A549 (cell line): ENCODE measurements around the gene STOX2. TPM values are rescaled to one million over a fixed set of nuclear protein-coding genes. Genes with fewer than 3 reads are reported as not detected.

Source experiments
- ATAC-seq, 2 experiments: fragments of 200-7000 bp in 1 of 2; fragments of >200 bp in 1 of 2; cut with Nextera tagmentation in 1 of 2; cut with Tn5 transposase in 1 of 2; 3 replicates each; pipeline versions ENCODE4 v1.8.0 to v1.9.1; 2018 to 2020; ENCODE audit warnings: mild to moderate bottlenecking in 1 of 2, moderate library complexity in 1 of 2
- CTCF ChIA-PET: fragments of 300-600 bp; sonication (Branson Sonifier 250); formaldehyde crosslinking; extraction: SDS; loops from one replicate; lab custom pipeline; 2021; ENCODE audit warnings: antibody characterized with exemption, inconsistent platforms; lab: Yijun Ruan, JAX
- POLR2A ChIA-PET: fragments of 350-600 bp; formaldehyde crosslinking; extraction: SDS; loops from one replicate; lab custom pipeline; 2021; ENCODE audit warnings: antibody characterized with exemption, inconsistent platforms; lab: Yijun Ruan, JAX
- DNase-seq, 2 experiments: peaks; one replicate each; pipeline versions ENCODE4 v3.0.0 to v3.0.0-alpha.2; 2011 to 2016; ENCODE audit warnings: low read depth in 1 of 2, low spot score in 1 of 2
- FAIRE-seq: peaks from 2 replicates; lab custom pipeline; 2011; peaks lifted over from hg19 to GRCh38; lab: Jason Lieb, UNC
- H3K27ac ChIP-seq, 2 experiments: fragments of >200 bp; sonication (Bioruptor Twin); formaldehyde crosslinking; 3 replicates each; pipeline ENCODE4 v1.5.1; 2016 to 2017
- H3K4me1 ChIP-seq: fragments of >200 bp; sonication (Bioruptor Twin); formaldehyde crosslinking; 3 replicates; pipeline ENCODE4 v1.6.1; 2016
- H3K4me2 ChIP-seq: fragments of >200 bp; sonication (Bioruptor Twin); formaldehyde crosslinking; 3 replicates; pipeline ENCODE4 v1.6.1; 2016
- H3K4me3 ChIP-seq: fragments of >200 bp; sonication (Bioruptor Twin); formaldehyde crosslinking; 3 replicates; pipeline ENCODE4 v1.5.1; 2016
- H3K9me3 ChIP-seq: fragments of >200 bp; sonication (Bioruptor Twin); formaldehyde crosslinking; 3 replicates; pipeline ENCODE4 v1.6.1; 2016
- CHD2 ChIP-seq: fragments of 150-350 bp; IDR thresholded peaks from 2 replicates; pipeline ENCODE4 v1.6.1; 2014; ENCODE audit warnings: low read length; ENCODE audit not compliant: partially characterized antibody
- CHD4 ChIP-seq: fragments of 200-600 bp; sonication (generic); IDR thresholded peaks from 2 replicates; pipeline ENCODE4 v1.6.1; 2016; ENCODE audit warnings: antibody characterized with exemption, mild to moderate bottlenecking, borderline replicate concordance
- EP300 ChIP-seq, 2 experiments: fragments of >200 bp; sonication (Bioruptor Twin); formaldehyde crosslinking; IDR thresholded peaks; 2 replicates in 1 of 2; 3 replicates in 1 of 2; pipeline ENCODE4 v1.6.1; 2016 to 2017
- ESRRA ChIP-seq: fragments of 150-350 bp; IDR thresholded peaks from 2 replicates; pipeline ENCODE4 v1.6.1; 2014; ENCODE audit warnings: mild to moderate bottlenecking, low read length, borderline replicate concordance
- FOSL2 ChIP-seq, 2 experiments: fragments of 450-650 bp in 1 of 2; fragments of >200 bp in 1 of 2; sonication (Bioruptor Twin) in 1 of 2; formaldehyde crosslinking; IDR thresholded peaks; 2 replicates each; pipeline versions ENCODE4 v1.5.0 to v1.6.1; 2016 to 2020; ENCODE audit warnings: mild to moderate bottlenecking in 1 of 2, moderate library complexity in 1 of 2
- FOXS1 ChIP-seq: fragments of 250-450 bp; sonication (Bioruptor Pico); IDR thresholded peaks from 2 replicates; pipeline ENCODE4 v1.5.0; 2020; ENCODE audit warnings: mild to moderate bottlenecking, moderate library complexity
- JUNB ChIP-seq: fragments of >200 bp; sonication (Bioruptor Twin); formaldehyde crosslinking; IDR thresholded peaks from 2 replicates; pipeline ENCODE4 v1.6.1; 2016
- KDM5A ChIP-seq: fragments of 200-600 bp; sonication (generic); IDR thresholded peaks from 2 replicates; pipeline ENCODE4 v1.6.1; 2016; ENCODE audit warnings: antibody characterized with exemption, mild to moderate bottlenecking
- MAFK ChIP-seq: fragments of 450-650 bp; IDR thresholded peaks from 2 replicates; pipeline ENCODE4 v1.6.1; 2014; ENCODE audit not compliant: partially characterized antibody
- MYC ChIP-seq: IDR thresholded peaks from 2 replicates; pipeline ENCODE4 v1.6.1; 2012; ENCODE audit warnings: mild to moderate bottlenecking, inconsistent platforms, low read length, improper control_type of control experiment, borderline replicate concordance
- NFE2L2 ChIP-seq: fragments of 150-350 bp; conservative IDR thresholded peaks from 2 replicates; pipeline ENCODE4 v1.6.1; 2014; ENCODE audit warnings: low read length
- NR3C1 ChIP-seq: fragments of >200 bp; sonication (Bioruptor Twin); formaldehyde crosslinking; IDR thresholded peaks from 3 replicates; pipeline ENCODE4 v1.6.1; 2017
- PBX3 ChIP-seq: IDR thresholded peaks from 2 replicates; pipeline ENCODE4 v1.6.1; 2012
- POLR2AphosphoS2 ChIP-seq: conservative IDR thresholded peaks from 2 replicates; pipeline ENCODE4 v1.6.1; 2012; ENCODE audit warnings: low read length, improper control_type of control experiment, inconsistent platforms
- RAD21 ChIP-seq, 2 experiments: fragments of >200 bp in 1 of 2; sonication (Bioruptor Twin) in 1 of 2; formaldehyde crosslinking in 1 of 2; IDR thresholded peaks in 1 of 2; conservative IDR thresholded peaks in 1 of 2; 2 replicates in 1 of 2; 3 replicates in 1 of 2; pipeline ENCODE4 v1.6.1; 2012 to 2018; ENCODE audit warnings: inconsistent platforms in 1 of 2
- REST ChIP-seq: fragments of 200-600 bp; sonication (generic); IDR thresholded peaks from 2 replicates; pipeline ENCODE4 v1.6.1; 2016; ENCODE audit warnings: antibody characterized with exemption, mild to moderate bottlenecking, moderate library complexity
- SREBF2 ChIP-seq: fragments of 450-650 bp; IDR thresholded peaks from 2 replicates; pipeline ENCODE4 v1.6.1; 2014; ENCODE audit warnings: mild to moderate bottlenecking, moderate library complexity
- TFCP2L1 ChIP-seq: fragments of 250-450 bp; sonication (Bioruptor Pico); IDR thresholded peaks from 2 replicates; pipeline ENCODE4 v1.5.0; 2021; ENCODE audit warnings: mild to moderate bottlenecking
- TP53 ChIP-seq: fragments of 250-450 bp; sonication (Bioruptor Pico); IDR thresholded peaks from 2 replicates; pipeline ENCODE4 v1.5.0; 2021; ENCODE audit warnings: mild to moderate bottlenecking, moderate library complexity
- WGBS: methylation state at CpG from one replicate; pipeline ENCODE4 v1.1.6; 2017; ENCODE audit errors: missing lambda C conversion rate; 5-methylcytosine and 5-hydroxymethylcytosine counted together
- polyA plus RNA-seq, 4 experiments: library from polyadenylated mRNA; depleted of rRNA in 3 of 4; stranded (reverse); fragments of >200 nt; fragmentation: RNase III in 1 of 4; extraction: RNeasy Plus Mini Kit Qiagen cat#74134 plus additional on column Dnase treatment in 1 of 4; gene quantifications; 2 replicates in 3 of 4; 3 replicates in 1 of 4; pipeline ENCODE4 v1.2.3, GENCODE V29; 2011 to 2017
- TF ChIP-seq, protein P1 (sequence below): fragments of 250-450 bp; sonication (Bioruptor Pico); IDR thresholded peaks from 2 replicates; pipeline ENCODE4 v1.5.0; 2021; ENCODE audit warnings: mild to moderate bottlenecking, moderate library complexity, borderline replicate concordance

STOX2 gene
- polyA plus RNA-seq, 2 of the 4 experiments (the other 2 are of a cell fraction) = 2.7 to 5.2 TPM

- ChIA-PET CTCF (no interaction called here), POLR2A (no interaction called here)
- no peak for DNase-seq
- no peak for FAIRE-seq
- Histone ChIP-seq H3K9me3 (no peaks in the 10 kb centered on the region), H3K27ac (peak overlapping the region in 1 of 2 experiments; percentile 71; a peak in 2 of 6 replicates), H3K4me3 (no peak overlapping the region), H3K4me1 (peaks cover 11% of the 10 kb centered on the region; the same call in 1 of the 3 replicates), H3K4me2 (no peak overlapping the region)
- no peak for ATAC-seq
- WGBS = 84% methylated on average over 8 of the region's 10 CpGs
- TF ChIP-seq, protein P1, sequence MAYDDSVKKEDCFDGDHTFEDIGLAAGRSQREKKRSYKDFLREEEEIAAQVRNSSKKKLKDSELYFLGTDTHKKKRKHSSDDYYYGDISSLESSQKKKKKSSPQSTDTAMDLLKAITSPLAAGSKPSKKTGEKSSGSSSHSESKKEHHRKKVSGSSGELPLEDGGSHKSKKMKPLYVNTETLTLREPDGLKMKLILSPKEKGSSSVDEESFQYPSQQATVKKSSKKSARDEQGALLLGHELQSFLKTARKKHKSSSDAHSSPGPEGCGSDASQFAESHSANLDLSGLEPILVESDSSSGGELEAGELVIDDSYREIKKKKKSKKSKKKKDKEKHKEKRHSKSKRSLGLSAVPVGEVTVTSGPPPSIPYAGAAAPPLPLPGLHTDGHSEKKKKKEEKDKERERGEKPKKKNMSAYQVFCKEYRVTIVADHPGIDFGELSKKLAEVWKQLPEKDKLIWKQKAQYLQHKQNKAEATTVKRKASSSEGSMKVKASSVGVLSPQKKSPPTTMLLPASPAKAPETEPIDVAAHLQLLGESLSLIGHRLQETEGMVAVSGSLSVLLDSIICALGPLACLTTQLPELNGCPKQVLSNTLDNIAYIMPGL (CRISPR knock-in tag) = no peak
- no peak for TF ChIP-seq SREBF2
- no peak for TF ChIP-seq REST
- no peak for TF ChIP-seq FOSL2 (IDR thresholded peaks at IDR 0.05)
- TF ChIP-seq FOSL2 (CRISPR knock-in tag; IDR thresholded peaks at IDR 0.05) = no peak
- no peak for TF ChIP-seq MAFK
- no peak for TF ChIP-seq PBX3
- no peak for TF ChIP-seq NR3C1
- TF ChIP-seq TFCP2L1 (CRISPR knock-in tag) = no peak
These were observed 29.8 kb upstream of the STOX2 start for GRCh38 chr4:183875251-183875825.

DNA sequence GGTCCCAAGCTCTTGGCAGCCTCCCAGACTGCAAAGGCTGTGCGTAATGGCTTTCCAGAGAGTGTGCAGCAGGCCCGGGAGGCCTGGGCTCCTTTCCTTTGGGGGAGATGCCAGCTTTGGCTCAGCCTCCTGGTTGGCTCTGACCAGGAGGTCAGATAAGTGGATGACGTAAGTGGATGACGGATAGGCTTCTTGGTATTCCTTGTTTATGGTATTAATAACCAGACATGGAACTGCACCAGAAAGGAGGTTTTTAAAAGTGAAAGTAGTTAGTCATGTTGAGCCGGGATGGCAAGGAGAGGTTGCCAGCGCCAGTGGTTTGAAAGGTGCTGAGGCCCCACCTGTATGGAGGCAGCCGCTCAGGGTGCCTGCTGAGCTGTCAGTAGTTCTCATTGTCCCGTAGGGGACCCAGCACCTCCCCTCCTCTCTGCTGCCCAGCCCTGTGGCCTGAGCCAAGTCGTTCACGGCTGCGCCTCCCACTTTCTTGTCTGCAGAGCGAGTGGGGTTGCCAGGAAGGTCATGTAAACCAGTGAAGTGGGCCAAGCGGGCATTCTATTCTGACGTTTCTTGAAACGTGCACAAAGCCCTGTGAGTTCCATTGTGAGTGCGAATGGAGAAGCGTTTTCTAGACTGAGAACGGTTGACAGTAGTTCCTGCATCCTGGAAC lies 28.7 kb upstream of the STOX2 start:
- peak; percentile 81 to 86 for ATAC-seq
- H3K4me1 ChIP-seq = peaks cover 11% of the 10 kb centered on the region; the same call in 1 of the 3 replicates
- ChIA-PET POLR2A (interaction anchor here (1.0 kb wide), 1 partner anchor 111 kb away, joined by 4 read pairs; no protein-coding TSS in a partner anchor), CTCF (no interaction called here)
- no peak for FAIRE-seq
- WGBS = 76% methylated on average over 16 of the region's 18 CpGs
- TF ChIP-seq EP300 (IDR thresholded peaks at IDR 0.05) (0 out of 5 replicates have a peak, but pooled peaks of 1 of the 2 experiments have one; percentile 46), TP53 (CRISPR knock-in tag) (no peak)
- no peaks in the 10 kb centered on the region for H3K9me3 ChIP-seq
- H3K4me3 ChIP-seq = peak overlapping the region; percentile 18; the same call in 1 of the 3 replicates
- peak overlapping the region; percentile 40 to 71; a peak in 4 of 6 replicates for H3K27ac ChIP-seq
- H3K4me2 ChIP-seq = peak overlapping the region; percentile 69
- DNase-seq = peak in 1 of 2 experiments; percentile 62

- ATAC-seq = no peak
- Histone ChIP-seq H3K27ac (no peak overlapping the region), H3K4me1 (peaks cover 11% of the 10 kb centered on the region; the same call in 1 of the 3 replicates), H3K9me3 (no peaks in the 10 kb centered on the region), H3K4me3 (no peak overlapping the region), H3K4me2 (no peak overlapping the region)
- POLR2A ChIA-PET = no interaction called here
- no peak for DNase-seq
- CTCF ChIA-PET = no interaction called here
- FAIRE-seq = no peak
- 50% methylated on average over 4 of the region's 4 CpGs for WGBS
- TF ChIP-seq CHD4 = no peak
- no peak for TF ChIP-seq CHD2
- no peak for TF ChIP-seq ESRRA
- no peak for TF ChIP-seq RAD21 (conservative IDR thresholded peaks at IDR 0.05 in 1 of 2, IDR thresholded peaks at IDR 0.05 in 1 of 2)
- TF ChIP-seq POLR2AphosphoS2 = no peak
- TF ChIP-seq, protein P1 (CRISPR knock-in tag) = no peak
- TF ChIP-seq KDM5A = no peak
- TF ChIP-seq NFE2L2 = no peak
- no peak for TF ChIP-seq FOSL2 (IDR thresholded peaks at IDR 0.05)
- TF ChIP-seq FOSL2 (CRISPR knock-in tag; IDR thresholded peaks at IDR 0.05) = no peak
- TF ChIP-seq FOXS1 = no peak
- no peak for TF ChIP-seq NR3C1
- no peak for TF ChIP-seq JUNB
- no peak for TF ChIP-seq MYC
- no peak for TF ChIP-seq SREBF2
These were observed 26.7 kb upstream of the STOX2 start for GRCh38 chr4:183878251-183878970.
